HUDEP-2 (cell line): ENCODE data around the gene VCAN.

Experiments used
- DNase-seq, 76 experiments: peaks; one replicate each; lab custom pipeline; 2025; ENCODE audit not compliant: unreplicated experiment in 76 of 76; lab: John Stamatoyannopoulos, UW

The VCAN gene

GRCh38 chr5:83559118-83559785 lies 87.7 kb downstream of the VCAN start:
- DNase-seq = no peak

DNA sequence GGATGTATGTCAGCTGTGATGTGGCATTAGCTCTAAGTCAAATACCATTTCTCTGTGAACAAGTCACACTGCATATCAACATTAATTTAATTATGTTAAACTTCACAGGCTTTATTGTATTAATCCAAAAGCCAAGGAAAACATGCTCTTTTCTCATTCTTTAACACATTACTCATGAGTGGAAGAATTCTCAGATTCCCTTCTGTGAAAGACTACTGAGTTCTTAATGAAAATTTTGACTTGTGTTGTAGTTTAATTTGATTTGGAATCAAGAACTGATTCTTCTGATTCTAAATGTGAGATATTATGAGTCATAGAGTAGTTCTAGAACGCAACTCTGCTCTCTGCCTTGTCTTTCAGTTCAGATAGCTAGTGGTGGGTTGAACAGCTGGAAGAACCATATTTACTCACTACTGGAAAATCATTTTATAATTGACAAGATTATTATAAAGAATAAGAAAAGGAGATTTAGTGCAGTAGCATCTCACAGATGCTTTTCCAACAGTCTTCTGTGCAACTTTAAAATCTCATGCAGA lies 90.6 kb downstream of the VCAN start:
- no peak for DNase-seq

DNA sequence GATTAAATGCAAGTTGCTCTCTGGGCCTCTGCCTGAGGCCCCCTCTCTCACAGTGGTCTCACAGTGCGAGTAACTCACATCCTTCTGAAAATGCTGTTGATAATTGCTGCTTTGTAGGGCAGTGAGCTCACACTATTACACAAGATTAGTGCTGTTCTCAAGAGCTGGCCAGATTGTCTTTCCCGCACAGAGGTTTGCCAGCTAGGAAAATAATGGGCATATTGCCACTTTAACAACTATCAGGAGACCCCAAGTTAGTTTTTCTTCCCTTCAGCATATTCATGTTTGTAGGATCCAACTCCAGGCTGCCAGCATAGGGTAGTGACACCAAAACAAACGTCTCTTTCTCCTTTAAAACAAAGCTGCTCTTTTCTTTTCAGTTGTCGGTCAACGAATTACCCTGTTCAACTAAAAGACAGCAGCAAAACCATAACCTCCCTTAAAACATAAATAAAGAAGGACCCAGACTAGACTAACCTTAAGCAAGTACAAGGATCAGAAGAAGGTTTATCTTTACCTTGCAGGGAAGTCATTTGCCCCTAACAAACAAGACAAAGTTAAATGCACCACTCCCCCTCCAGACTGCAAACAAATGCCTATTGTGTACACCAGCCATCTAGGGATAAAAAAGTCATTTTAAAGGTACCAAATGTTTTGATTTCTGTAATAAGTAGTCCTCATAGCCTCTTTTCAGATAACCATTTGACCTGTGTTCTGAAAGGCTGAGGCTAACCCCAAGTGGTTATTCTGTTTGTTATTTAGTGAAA lies 91.4 kb downstream of the VCAN start:
- no peak for DNase-seq

- no peak for DNase-seq
Observed at GRCh38 chr5:83563631-83564030, 92.1 kb downstream of the VCAN start.

DNA sequence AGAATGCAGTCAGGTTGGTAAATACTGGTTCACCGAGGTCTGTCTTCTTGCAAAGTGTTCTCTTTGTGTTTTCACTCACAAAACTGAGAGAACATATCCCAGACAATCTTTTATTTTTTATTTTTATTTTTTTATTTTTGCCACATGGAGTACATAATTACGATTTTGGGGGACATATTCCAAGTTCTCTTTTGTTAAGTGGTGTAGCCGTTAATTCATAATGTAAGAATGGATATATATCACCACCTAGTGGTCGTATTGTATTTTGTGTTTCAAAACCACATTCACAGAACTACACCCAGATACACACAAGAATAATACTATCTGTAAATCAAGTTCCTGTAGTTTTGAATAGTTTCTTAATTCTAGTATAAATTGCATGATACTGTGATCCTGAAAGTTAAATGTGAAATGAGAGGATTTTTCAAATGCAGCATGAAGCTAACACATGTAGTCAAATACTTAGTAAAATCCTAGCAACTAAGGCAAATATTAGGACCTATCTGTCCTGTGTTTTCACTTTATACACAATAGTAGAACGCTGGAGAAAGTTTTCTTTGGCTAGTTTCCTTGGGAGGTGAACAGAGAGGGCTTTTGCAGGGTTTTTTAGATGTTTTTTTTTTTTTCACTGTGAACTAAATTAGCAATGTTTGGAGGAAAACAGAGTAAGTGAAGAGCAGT lies 92.7 kb downstream of the VCAN start:
- DNase-seq = peak in 15 of 76 experiments; percentile 1 to 39 (median 9)

DNA sequence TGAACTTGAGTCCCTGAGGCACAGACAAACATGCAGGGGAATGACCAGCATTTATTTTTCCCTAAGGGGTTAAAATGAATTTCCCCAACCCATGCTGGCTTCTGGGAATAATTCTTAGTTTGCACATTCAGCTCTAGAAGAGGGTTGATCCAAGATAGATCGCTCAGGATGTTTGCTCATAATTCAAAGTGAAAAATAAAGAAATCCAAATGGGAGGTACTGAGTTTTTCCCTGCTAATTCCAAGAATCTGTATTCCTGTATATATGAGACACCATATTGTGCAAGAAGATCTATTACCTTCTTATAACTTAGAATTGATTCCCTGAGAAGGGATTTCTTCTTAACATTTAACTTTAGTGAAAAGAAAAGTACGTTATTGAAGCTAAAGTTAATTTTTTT lies 96.2 kb downstream of the VCAN start:
- no peak for DNase-seq

- DNase-seq = no peak
Observed at GRCh38 chr5:83568186-83568585, 96.6 kb downstream of the VCAN start.

- DNase-seq = no peak
Observed at GRCh38 chr5:83570916-83571315, 99.4 kb downstream of the VCAN start.

DNA sequence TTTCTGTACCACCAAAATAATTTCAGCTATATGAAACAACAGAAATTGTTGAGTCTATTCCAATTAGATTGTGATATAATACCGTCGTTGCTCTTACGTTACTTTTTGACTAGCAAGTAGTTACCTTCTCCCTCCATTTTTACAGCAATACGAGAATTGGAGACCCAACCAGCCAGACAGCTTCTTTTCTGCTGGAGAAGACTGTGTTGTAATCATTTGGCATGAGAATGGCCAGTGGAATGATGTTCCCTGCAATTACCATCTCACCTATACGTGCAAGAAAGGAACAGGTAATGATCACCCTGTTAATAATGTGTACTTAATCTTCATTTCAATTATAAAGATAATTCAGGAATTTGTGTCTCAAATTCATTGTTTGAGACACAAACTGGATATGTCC lies 100.7 kb downstream of the VCAN start:
- no peak for DNase-seq

- DNase-seq = no peak
Observed at GRCh38 chr5:83576341-83576740, 104.8 kb downstream of the VCAN start.

DNA sequence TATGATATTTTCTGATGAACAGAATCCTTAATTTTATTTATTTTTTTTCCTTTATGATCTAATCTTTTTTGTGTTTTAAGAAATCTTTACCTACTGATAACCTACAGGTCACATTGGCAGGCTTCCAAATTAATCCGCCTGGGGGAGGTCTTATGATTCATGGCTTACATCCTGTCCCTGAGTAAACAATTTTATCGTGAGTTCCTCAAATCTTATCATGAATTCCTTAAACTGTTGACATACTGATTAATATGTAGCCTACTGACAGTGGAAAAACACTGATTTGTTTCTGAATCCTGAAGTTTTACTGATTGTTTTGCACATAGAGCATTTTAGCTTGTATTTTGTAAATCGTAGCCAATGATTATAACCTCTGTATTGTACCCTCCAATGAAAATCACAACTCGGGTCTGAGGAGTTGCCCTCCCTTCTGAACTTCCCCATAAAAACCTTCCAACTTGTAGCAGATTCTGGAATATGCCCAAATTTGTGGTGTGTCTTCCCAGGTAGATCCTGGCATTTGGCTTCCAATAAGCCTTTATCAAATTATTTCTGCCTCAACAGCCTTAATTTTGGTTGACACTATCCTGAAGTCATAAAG lies 105.6 kb downstream of the VCAN start:
- no peak for DNase-seq

GRCh38 chr5:83583859-83584258 lies 112.3 kb downstream of the VCAN start:
- DNase-seq = no peak

GRCh38 chr5:83586874-83587776 lies 115.6 kb downstream of the VCAN start:
- no peak for DNase-seq

DNA sequence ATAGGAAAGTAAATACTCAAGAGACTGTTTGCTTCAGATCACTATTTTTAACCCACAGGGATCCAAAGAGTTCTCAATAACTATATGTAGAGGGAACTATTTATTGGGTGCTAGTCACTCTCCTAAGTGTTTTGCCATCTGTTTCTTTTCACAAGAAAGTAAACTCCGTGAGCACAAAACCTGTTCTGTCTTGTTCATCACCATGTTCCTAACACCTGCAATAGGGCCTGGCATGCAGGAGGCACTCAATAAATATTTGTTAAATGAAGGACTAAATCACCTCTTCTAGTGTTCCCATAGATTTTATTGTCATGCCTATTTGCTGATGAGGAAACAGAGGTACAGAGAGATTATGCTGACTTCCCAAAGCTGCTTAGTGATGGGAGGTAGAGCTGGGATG lies 118.2 kb downstream of the VCAN start:
- no peak for DNase-seq

DNA sequence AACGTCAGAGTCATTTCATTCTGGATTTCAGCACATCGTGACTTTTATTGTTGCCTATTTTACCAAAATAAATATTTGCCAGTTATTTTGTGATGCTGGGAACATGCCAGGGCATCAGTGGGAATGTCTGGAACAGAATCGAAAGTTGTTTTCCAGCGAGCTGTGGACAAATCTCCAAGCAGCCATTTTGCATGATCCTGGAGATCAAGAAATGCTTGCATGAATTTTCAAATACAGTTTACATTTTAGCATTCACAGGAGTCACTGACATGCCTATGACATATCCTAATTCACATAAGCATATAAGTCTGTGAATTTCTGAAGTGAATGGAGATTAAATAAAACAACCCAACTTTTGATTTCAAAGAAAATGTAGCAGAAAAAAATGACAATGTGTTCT lies 119.4 kb downstream of the VCAN start:
- DNase-seq = no peak

- DNase-seq = no peak
Observed at GRCh38 chr5:83595217-83595616, 123.7 kb downstream of the VCAN start.

DNA sequence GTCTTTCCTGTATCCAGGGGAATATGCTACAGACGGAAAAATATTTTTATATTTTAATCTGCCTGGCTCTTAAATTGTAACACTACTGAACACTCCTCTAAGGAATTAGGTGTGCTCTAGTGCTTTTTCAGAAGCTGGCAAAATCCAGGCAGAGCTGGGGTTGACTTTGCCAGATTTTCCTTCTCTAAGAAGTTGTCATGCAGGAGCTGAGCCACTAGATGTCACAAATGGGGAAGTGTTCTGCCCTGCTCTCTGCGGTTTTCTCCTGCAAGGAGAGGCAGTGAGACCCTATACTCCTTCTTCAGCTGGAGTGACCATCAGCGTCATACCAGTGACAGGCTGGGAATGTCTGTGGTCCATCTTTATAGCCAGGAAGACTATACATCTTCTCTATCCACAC lies 136.6 kb downstream of the VCAN start:
- peak in 8 of 76 experiments; percentile 0 to 30 (median 6) for DNase-seq

GRCh38 chr5:83614841-83615240 lies 143.3 kb downstream of the VCAN start:
- no peak for DNase-seq

DNA sequence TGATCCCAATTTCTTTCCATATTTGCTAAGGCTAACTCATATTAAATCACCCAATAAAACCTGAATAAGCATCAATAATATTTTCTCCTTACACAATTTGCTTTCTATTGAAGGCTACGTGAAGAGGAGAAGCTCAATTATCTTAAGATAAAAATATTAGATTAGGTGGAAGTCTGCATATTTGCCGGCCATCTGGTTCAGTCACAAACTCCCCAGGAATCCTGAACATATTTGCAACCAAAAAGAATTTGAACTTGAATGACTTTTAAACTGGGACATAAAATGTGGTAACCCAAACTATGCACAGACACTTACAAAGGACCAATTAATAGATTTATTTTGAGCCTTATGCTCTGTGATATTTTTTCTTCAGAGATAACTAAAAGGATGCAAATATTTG lies 156.8 kb downstream of the VCAN start:
- no peak for DNase-seq
